NCI-H2029 treated with DMSO at 0.1 percent for 48 hours (cell line): ENCODE results near the gene TSSK3.
A peak's percentile ranks its signal among the peaks of the same experiment; 100 is the strongest.
"Not testable (repeated sequence)": the region's sequence is repeated elsewhere in the genome, so short reads cannot be mapped to it uniquely, and the experiment has no call there.

Source experiments
- DNase-seq: peaks from one replicate; lab custom pipeline; 2025; lab: John Stamatoyannopoulos, UW

TSSK3 gene

GRCh38 chr1:32363713-32364112 lies 1.4 kb downstream of the TSSK3 start:
- DNase-seq = no peak

GRCh38 chr1:32364836-32365235 lies 2.5 kb downstream of the TSSK3 start:
- DNase-seq = no peak

- DNase-seq = no peak
Measured at GRCh38 chr1:32365445-32365844, 3.1 kb downstream of the TSSK3 start.

- DNase-seq = no peak
Measured at GRCh38 chr1:32367912-32368635, 5.7 kb downstream of the TSSK3 start.

GRCh38 chr1:32372149-32372756 lies 9.9 kb downstream of the TSSK3 start:
- no peak for DNase-seq

GRCh38 chr1:32373996-32374592 lies 11.8 kb downstream of the TSSK3 start:
- no peak for DNase-seq

- no peak for DNase-seq
Measured at GRCh38 chr1:32376199-32376598, 13.9 kb downstream of the TSSK3 start.

GRCh38 chr1:32377541-32378220 lies 15.3 kb downstream of the TSSK3 start:
- DNase-seq = no peak

- DNase-seq = no peak
Measured at GRCh38 chr1:32380057-32380456, 17.7 kb downstream of the TSSK3 start.

- DNase-seq = no peak
Measured at GRCh38 chr1:32386676-32387392, 24.5 kb downstream of the TSSK3 start.

- no peak for DNase-seq
Measured at GRCh38 chr1:32388641-32389040, 26.3 kb downstream of the TSSK3 start.

GRCh38 chr1:32390904-32391870 lies 28.8 kb downstream of the TSSK3 start:
- no peak for DNase-seq

GRCh38 chr1:32392325-32392724 lies 30.0 kb downstream of the TSSK3 start:
- no peak for DNase-seq

- no peak for DNase-seq
Measured at GRCh38 chr1:32393136-32393535, 30.8 kb downstream of the TSSK3 start.

GRCh38 chr1:32393832-32394140 lies 31.4 kb downstream of the TSSK3 start:
- no peak for DNase-seq

GRCh38 chr1:32394141-32394889 lies 32.0 kb downstream of the TSSK3 start, which contains the start of gene BSDC1:
BSDC1 (minus strand) TSS chr1:32394441; CDS start chr1:32394414, 27 bp downstream.
- peak; percentile 94 for DNase-seq

- DNase-seq = peak; percentile 16
Measured at GRCh38 chr1:32394890-32395432, 32.6 kb downstream of the TSSK3 start.

- DNase-seq = not testable (repeated sequence)
Measured at GRCh38 chr1:32396524-32396923, 34.2 kb downstream of the TSSK3 start.

GRCh38 chr1:32398401-32398800 lies 36.1 kb downstream of the TSSK3 start:
- no peak for DNase-seq

- no peak for DNase-seq
Measured at GRCh38 chr1:32399843-32400242, 37.5 kb downstream of the TSSK3 start.
